Psoas muscle (tissue), 8 donors: ENCODE results near the gene PAX5. TPM values are rescaled to one million over a fixed set of nuclear protein-coding genes. Genes with fewer than 3 reads are reported as not detected.
A peak's percentile ranks its signal among the peaks of the same experiment; 100 is the strongest.

Experiments used
- ATAC-seq, 4 donors: fragments of 200-7000 bp; cut with Tn5 transposase; one replicate each; pipeline ENCODE4 v1.9.1; 2020; ENCODE audit warnings: moderate library complexity in 3 of 4, mild to moderate bottlenecking in 2 of 4
- DNase-seq, 2 donors: peaks; one replicate each; pipeline ENCODE4 v3.0.0-alpha.2; 2020
- H3K27ac ChIP-seq: fragments of 200-600 bp; one replicate; pipeline ENCODE4 v1.8.0; 2022
- H3K27me3 ChIP-seq, 3 donors: fragments of 200-600 bp in 1 of 3; one replicate each; pipeline versions ENCODE4 v1.6.1 to v1.8.0; 2013 to 2022; ENCODE audit warnings: low read length in 2 of 3, mild to moderate bottlenecking in 2 of 3, moderate library complexity in 1 of 3; ENCODE audit not compliant: insufficient read depth in 3 of 3
- H3K36me3 ChIP-seq, 2 donors: fragments of 200-600 bp in 1 of 2; one replicate each; pipeline versions ENCODE4 v1.6.1 to v1.8.0; 2013 to 2022; ENCODE audit warnings: low read depth in 1 of 2, mild to moderate bottlenecking in 1 of 2, moderate library complexity in 1 of 2; ENCODE audit not compliant: insufficient read depth in 1 of 2
- H3K4me1 ChIP-seq: fragments of 200-600 bp; one replicate; pipeline ENCODE4 v1.8.0; 2022
- H3K4me3 ChIP-seq: fragments of 200-600 bp; one replicate; pipeline ENCODE4 v1.8.0; 2022; ENCODE audit warnings: mild to moderate bottlenecking
- H3K9me3 ChIP-seq: fragments of 200-600 bp; one replicate; pipeline ENCODE4 v1.8.0; 2022
- CTCF ChIP-seq: fragments of 200-600 bp; IDR thresholded peaks from one replicate; pipeline ENCODE4 v1.8.0; 2022; ENCODE audit warnings: antibody characterized with exemption
- WGBS, 3 donors: extraction: QIAGEN DNeasy Blood & Tissue Kit; methylation state at CpG; one replicate each; pipeline versions ENCODE4 v1.1.6 to v1.1.7; 2013; 5-methylcytosine and 5-hydroxymethylcytosine counted together
- intact Hi-C, 2 donors: fragments of 100-400 bp; cut with DNase I; formaldehyde crosslinking; loops; one replicate each; pipeline versions ENCODE4 v1.11.0 to v1.14.2; 2022
- polyA plus RNA-seq, 3 donors: library from polyadenylated mRNA; stranded (reverse); fragments of 200-250 nt; gene quantifications; one replicate each; pipeline ENCODE4 v1.2.3, GENCODE V29; 2013
- total RNA-seq, 4 donors: library from RNA; stranded (reverse); fragmentation: NEBNext Ultra II Directional in 2 of 4; extraction: Animal tissue kit (Norgen Biotek cat#: 25700) in 2 of 4; gene quantifications; one replicate each; pipeline versions ENCODE4 v1.2.1 to v1.2.4, GENCODE V29; 2021 to 2023
- donor health status: healthy with polysubstance abuse.
- donor health status: DM: no; HTN: no; CAD: no; lungs with moderate emphysema.
- donor health status: Bipolar disorder and iron deficiency.
- donor health status: healthy.
- donor health status: DM: yes; HTN: yes; CAD: no.
- donor health status: DM: no; HTN: no; CAD: no.
- donor health status: DM: no; HTN: no; CAD: no.
- donor health status: DM: yes; HTN: yes; CAD: no.

The PAX5 gene
- total and polyA plus RNA-seq, 7 donors, result under 0.01 to 0.50 (median 0.06) TPM; not detected in 3

DNA sequence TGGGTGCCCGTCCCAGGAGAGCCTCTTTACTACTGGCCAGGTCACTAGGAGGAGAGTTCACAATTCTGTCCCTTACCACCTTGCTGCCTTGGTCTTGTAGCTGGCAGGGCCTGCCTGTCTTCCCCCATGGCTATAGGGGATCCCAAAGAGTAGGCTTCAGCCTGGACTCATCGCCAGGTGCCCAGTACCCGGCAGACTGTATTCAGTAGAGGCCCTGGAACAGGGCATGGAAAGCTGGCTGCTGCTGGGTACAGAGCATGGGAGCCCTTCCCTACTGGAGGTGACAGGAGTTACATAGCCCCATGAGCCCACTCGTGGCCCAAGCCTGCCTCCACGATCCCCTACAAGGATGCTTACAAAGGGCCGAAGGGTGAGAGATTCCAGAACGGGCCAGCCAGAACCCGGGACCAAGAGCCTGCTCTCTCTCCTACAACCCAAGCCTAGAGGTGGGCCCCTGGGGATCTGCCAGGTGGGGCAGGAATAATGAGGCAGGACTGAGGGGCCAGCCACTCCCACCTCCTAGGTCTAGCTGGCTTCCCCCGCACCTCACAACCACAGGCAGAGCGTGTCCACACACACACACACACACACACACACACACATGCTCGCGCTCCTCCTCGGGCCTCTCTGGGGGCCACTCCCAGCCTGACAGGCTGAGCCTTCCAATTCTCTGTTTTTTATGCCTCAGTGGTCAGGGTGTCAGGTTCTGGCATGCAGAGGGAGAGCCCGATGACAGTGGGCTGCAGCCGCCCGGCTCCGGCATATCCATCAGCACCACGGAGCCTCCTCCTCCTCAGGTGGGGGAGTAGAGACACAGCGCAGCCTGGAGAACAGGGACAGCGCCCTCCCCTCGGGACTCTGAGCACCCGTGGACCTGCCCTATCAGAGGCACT is 186.0 kb downstream of the PAX5 start:
- no peaks in the 10 kb centered on the region for H3K4me1 ChIP-seq
- H3K4me3 ChIP-seq, result no peak overlapping the region
- no peak for TF ChIP-seq CTCF
- H3K27me3 ChIP-seq, result peaks cover 0 to 7% (median 3%) of the 10 kb centered on the region in 3 donors
- no peak for ATAC-seq
- no peak overlapping the region for H3K27ac ChIP-seq
- WGBS, 3 donors, result 32 to 36% (median 33%) methylated on average over 22 of the region's 22 CpGs
- intact Hi-C loops, result no loop called here
- H3K36me3 ChIP-seq, result no peaks in the 10 kb centered on the region
- DNase-seq, result peak in 1 of 2 donors; percentile 26
- no peaks in the 10 kb centered on the region for H3K9me3 ChIP-seq

DNA sequence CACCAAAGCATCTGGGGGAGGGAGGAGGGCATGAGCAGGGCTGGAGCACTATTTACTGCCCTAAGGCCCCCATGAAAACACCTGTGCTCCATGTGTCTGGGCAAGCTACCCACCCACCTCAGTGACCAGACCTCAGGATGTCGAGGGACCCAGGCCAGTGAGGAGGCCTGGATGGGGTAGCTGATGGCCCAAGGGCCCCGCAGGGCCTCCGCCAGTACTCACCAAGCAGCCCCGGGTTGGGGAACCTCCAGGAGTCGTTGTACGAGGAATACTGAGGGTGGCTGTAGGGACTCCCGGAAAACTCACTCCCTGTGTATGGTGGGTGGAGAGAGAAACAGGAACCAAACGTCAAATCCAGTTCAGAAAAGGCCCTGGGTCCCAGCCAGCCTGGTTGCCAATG is 187.4 kb downstream of the PAX5 start:
- intact Hi-C loops, result no loop called here
- no peaks in the 10 kb centered on the region for H3K36me3 ChIP-seq
- H3K4me1 ChIP-seq, result no peaks in the 10 kb centered on the region
- 76 to 86% (median 83%) methylated on average over 8 of the region's 8 CpGs for WGBS, 3 donors
- no peak overlapping the region for H3K4me3 ChIP-seq
- no peak for TF ChIP-seq CTCF
- H3K9me3 ChIP-seq, result no peaks in the 10 kb centered on the region
- peaks cover 0 to 7% (median under 1%) of the 10 kb centered on the region in 3 donors for H3K27me3 ChIP-seq
- peak in 1 of 2 donors; percentile 33 for DNase-seq
- ATAC-seq, result no peak
- H3K27ac ChIP-seq, result no peak overlapping the region

GRCh38 chr9:36845844-36846243 is 188.2 kb downstream of the PAX5 start:
- Histone ChIP-seq H3K4me3 (no peak overlapping the region), H3K4me1 (no peaks in the 10 kb centered on the region), H3K36me3 (no peaks in the 10 kb centered on the region), H3K27ac (no peak overlapping the region), H3K27me3 (peaks cover 0 to 7% (median 0%) of the 10 kb centered on the region in 3 donors), H3K9me3 (no peaks in the 10 kb centered on the region)
- intact Hi-C loops, result no loop called here
- no peak for DNase-seq
- ATAC-seq, result no peak
- no peak for TF ChIP-seq CTCF
- WGBS, 3 donors, result 74 to 78% (median 77%) methylated on average over 2 of the region's 2 CpGs

- Histone ChIP-seq H3K4me3 (no peak overlapping the region), H3K4me1 (no peaks in the 10 kb centered on the region), H3K36me3 (no peaks in the 10 kb centered on the region), H3K27ac (no peak overlapping the region), H3K27me3 (peaks cover 0 to 7% (median 0%) of the 10 kb centered on the region in 3 donors), H3K9me3 (no peaks in the 10 kb centered on the region)
- DNase-seq (peak in 1 of 2 donors; percentile 4), ATAC-seq (no peak)
- 75 to 85% (median 83%) methylated on average over 1 of the region's 1 CpG for WGBS, 3 donors
- intact Hi-C loops, result no loop called here
- no peak for TF ChIP-seq CTCF
Measured at GRCh38 chr9:36844961-36845360, 189.1 kb downstream of the PAX5 start.
